ENCODE measurements around the gene SFXN5.

SFXN5 gene

GRCh38 chr2:72940361-72940760 is 131.2 kb downstream of the SFXN5 start:
- DNase-seq = no peak

- DNase-seq = no peak
These were observed 133.1 kb downstream of the SFXN5 start for GRCh38 chr2:72938455-72938854.

- no peak for DNase-seq
These were observed 134.2 kb downstream of the SFXN5 start for GRCh38 chr2:72937356-72937669.

GRCh38 chr2:72936660-72937355 is 134.7 kb downstream of the SFXN5 start:
- peak in 2 of 14 donors; percentile 2 to 26 for DNase-seq

- DNase-seq = no peak
These were observed 135.9 kb downstream of the SFXN5 start for GRCh38 chr2:72935611-72935957.

GRCh38 chr2:72934683-72935610 is 136.6 kb downstream of the SFXN5 start:
- no peak for DNase-seq

GRCh38 chr2:72933646-72934151 is 137.8 kb downstream of the SFXN5 start:
- DNase-seq = no peak

GRCh38 chr2:72933207-72933606 is 138.3 kb downstream of the SFXN5 start:
- no peak for DNase-seq

GRCh38 chr2:72932805-72933204 is 138.7 kb downstream of the SFXN5 start:
- no peak for DNase-seq

- DNase-seq = no peak
These were observed 139.3 kb downstream of the SFXN5 start for GRCh38 chr2:72932045-72932740.

- DNase-seq = no peak
These were observed 140.1 kb downstream of the SFXN5 start for GRCh38 chr2:72931280-72931910.

GRCh38 chr2:72929010-72929409 is 142.5 kb downstream of the SFXN5 start:
- DNase-seq = no peak

- no peak for DNase-seq
These were observed 143.6 kb downstream of the SFXN5 start for GRCh38 chr2:72927619-72928550.

GRCh38 chr2:72926811-72927465 is 144.6 kb downstream of the SFXN5 start:
- no peak for DNase-seq

GRCh38 chr2:72926368-72926767 is 145.1 kb downstream of the SFXN5 start:
- no peak for DNase-seq

- no peak for DNase-seq
These were observed 146.1 kb downstream of the SFXN5 start for GRCh38 chr2:72925328-72925943.

GRCh38 chr2:72924353-72925240 is 146.9 kb downstream of the SFXN5 start:
- no peak for DNase-seq

- no peak for DNase-seq
These were observed 147.6 kb downstream of the SFXN5 start for GRCh38 chr2:72923833-72924352.

GRCh38 chr2:72921853-72922252 is 149.7 kb downstream of the SFXN5 start:
- no peak for DNase-seq

Measured in C1 segment of cervical spinal cord (tissue), 14 donors.